T-cell (primary cell): ENCODE data around the gene AFF1. TPM values are rescaled to one million over a fixed set of nuclear protein-coding genes. Genes with fewer than 3 reads are reported as not detected.
A peak's percentile ranks its signal among the peaks of the same experiment; 100 is the strongest.

ENCODE experiments used
- ATAC-seq, 4 experiments: fragments of 200-7000 bp in 3 of 4; fragments of 150-1000 bp in 1 of 4; cut with Tn5 transposase; replicated peaks in 1 of 4; 1 replicate in 3 of 4; 2 replicates in 1 of 4; pipeline ENCODE4 v1.10.0; 2021; ENCODE audit warnings: moderate library complexity in 3 of 4, mild to moderate bottlenecking in 2 of 4, moderate number of reproducible peaks in 1 of 4
- CTCF ChIA-PET, 2 donors: fragments of 300-600 bp; sonication (Branson Sonifier 250); formaldehyde crosslinking; loops; one replicate each; lab custom pipeline; 2022; ENCODE audit warnings: antibody characterized with exemption in 2 of 2; lab: Charles Lee
- POLR2A ChIA-PET, 2 donors: fragments of 300-600 bp; sonication (Branson Sonifier 250); formaldehyde crosslinking; loops; one replicate each; lab custom pipeline; 2022; ENCODE audit warnings: antibody characterized with exemption in 2 of 2; lab: Charles Lee
- DNase-seq, 35 experiments: peaks; one replicate each; pipeline versions ENCODE4 v3.0.0 to v3.0.0-alpha.2; 2013 to 2023
- H3K27ac ChIP-seq: one replicate; pipeline ENCODE4 v1.5.1; 2013; ENCODE audit warnings: low read length
- H3K27me3 ChIP-seq, 2 experiments: replicated peaks in 1 of 2; 1 replicate in 1 of 2; 2 replicates in 1 of 2; pipeline versions ENCODE4 v1.6.1 to v1.7.0; 2013; ENCODE audit warnings: low read length in 1 of 2, mixed read lengths in 1 of 2; ENCODE audit not compliant: control insufficient read depth in 2 of 2, insufficient read depth in 2 of 2; ENCODE audit errors: extremely low read depth in 1 of 2
- H3K36me3 ChIP-seq, 2 donors: 1 replicate in 1 of 2; 2 replicates in 1 of 2; pipeline versions ENCODE4 v1.6.1 to v1.7.0; 2013; ENCODE audit warnings: low read length in 1 of 2; ENCODE audit not compliant: control insufficient read depth in 2 of 2, insufficient read depth in 1 of 2; ENCODE audit errors: extremely low read depth in 1 of 2
- H3K4me1 ChIP-seq, 2 experiments: 1 replicate in 1 of 2; 2 replicates in 1 of 2; pipeline versions ENCODE4 v1.6.1 to v1.7.0; 2013; ENCODE audit warnings: low read length in 2 of 2, mixed read lengths in 1 of 2; ENCODE audit not compliant: insufficient read depth in 2 of 2, control insufficient read depth in 1 of 2; ENCODE audit errors: extremely low read depth in 1 of 2
- H3K4me3 ChIP-seq, 2 donors: 1 replicate in 1 of 2; 2 replicates in 1 of 2; pipeline versions ENCODE4 v1.5.1 to v1.7.0; 2013; ENCODE audit warnings: mild to moderate bottlenecking in 2 of 2, low read length in 1 of 2, moderate library complexity in 1 of 2; ENCODE audit not compliant: control insufficient read depth in 1 of 2; ENCODE audit errors: extremely low read depth in 1 of 2
- H3K9me3 ChIP-seq: 2 replicates; pipeline ENCODE4 v1.7.0; 2013
- H3K27ac Mint-ChIP-seq, 2 donors: one replicate each; pipeline ENCODE4 v1.8.0; 2020 to 2021; ENCODE audit warnings: mild to moderate bottlenecking in 2 of 2, mixed read lengths in 2 of 2
- H3K27me3 Mint-ChIP-seq, 2 donors: one replicate each; pipeline ENCODE4 v1.8.0; 2021 to 2022; ENCODE audit warnings: mixed read lengths in 2 of 2
- H3K36me3 Mint-ChIP-seq: one replicate; pipeline ENCODE4 v1.8.0; 2021; ENCODE audit warnings: mixed read lengths
- H3K4me1 Mint-ChIP-seq, 3 donors: one replicate each; pipeline ENCODE4 v1.8.0; 2020 to 2022; ENCODE audit warnings: mixed read lengths in 3 of 3, mild to moderate bottlenecking in 1 of 3
- H3K4me3 Mint-ChIP-seq, 3 donors: one replicate each; pipeline ENCODE4 v1.8.0; 2020 to 2022; ENCODE audit warnings: mild to moderate bottlenecking in 3 of 3, mixed read lengths in 3 of 3, moderate library complexity in 3 of 3
- H3K9me3 Mint-ChIP-seq, 3 donors: one replicate each; pipeline ENCODE4 v1.8.0; 2020 to 2022; ENCODE audit warnings: mixed read lengths in 3 of 3
- WGBS: methylation state at CpG from one replicate; pipeline ENCODE4 v1.1.5; 2013; ENCODE audit warnings: missing lambda C conversion rate; ENCODE audit not compliant: insufficient coverage; 5-methylcytosine and 5-hydroxymethylcytosine counted together
- total RNA-seq, 35 experiments: library from RNA in 6 of 35; stranded (reverse) in 6 of 35; fragments of 120-200 nt in 1 of 35; gene quantifications; one replicate each; pipeline versions ENCODE4 v1.2.1 to v1.2.4 and lab custom pipeline; 2013 to 2026

AFF1 gene
- total RNA-seq, 5 donors from 2014 or later (not counting 1 experiment from before 2014, with no cell fraction given): 65.3 to 112 (median 93.4) TPM

GRCh38 chr4:87120010-87120409 is 185.2 kb downstream of the AFF1 start:
- H3K27ac Mint-ChIP-seq: peak overlapping the region; percentile 13 to 35
- H3K9me3 Mint-ChIP-seq: no peaks in the 10 kb centered on the region
- 90% methylated on average over 2 of the region's 4 CpGs for WGBS
- H3K36me3 Mint-ChIP-seq: peaks cover 60% of the 10 kb centered on the region
- H3K27me3 Mint-ChIP-seq: no peaks in the 10 kb centered on the region
- H3K4me3 Mint-ChIP-seq: no peak overlapping the region
- Histone ChIP-seq H3K9me3 (no peaks in the 10 kb centered on the region), H3K27ac (no peak overlapping the region), H3K36me3 (peaks cover 4 to 60% of the 10 kb centered on the region in 2 donors), H3K4me3 (no peak overlapping the region), H3K27me3 (no peaks in the 10 kb centered on the region), H3K4me1 (no peaks in the 10 kb centered on the region)
- POLR2A ChIA-PET: interaction anchor here in 1 of 2 donors (0.5 kb wide), 2 partner anchors 30 to 62 kb away, joined by 3 to 9 read pairs; no protein-coding TSS in a partner anchor
- ATAC-seq (no peak), DNase-seq (no peak)
- CTCF ChIA-PET: interaction anchor here in 1 of 2 donors (0.6 kb wide), 1 partner anchor 439 kb away, joined by 4 read pairs; no protein-coding TSS in a partner anchor
- H3K4me1 Mint-ChIP-seq: peaks cover 29 to 32% (median 29%) of the 10 kb centered on the region in 3 donors

GRCh38 chr4:87120411-87121162 is 185.8 kb downstream of the AFF1 start:
- no peak overlapping the region for H3K4me3 Mint-ChIP-seq
- H3K27me3 Mint-ChIP-seq: no peaks in the 10 kb centered on the region
- H3K27ac ChIP-seq: no peak overlapping the region
- no peak overlapping the region for H3K4me3 ChIP-seq
- peaks cover 62% of the 10 kb centered on the region for H3K36me3 Mint-ChIP-seq
- peak overlapping the region; percentile 35 to 64 for H3K27ac Mint-ChIP-seq
- 99% methylated on average over 14 of the region's 18 CpGs for WGBS
- DNase-seq (no peak), ATAC-seq (no peak)
- ChIA-PET POLR2A (interaction anchor here in 1 of 2 donors (0.5 kb wide), 1 partner anchor 61 kb away, joined by 9 read pairs; no protein-coding TSS in a partner anchor), CTCF (no interaction called here)
- H3K27me3 ChIP-seq: no peaks in the 10 kb centered on the region
- no peaks in the 10 kb centered on the region for H3K9me3 Mint-ChIP-seq
- no peaks in the 10 kb centered on the region for H3K9me3 ChIP-seq
- peaks cover 29 to 32% (median 29%) of the 10 kb centered on the region in 3 donors for H3K4me1 Mint-ChIP-seq
- no peaks in the 10 kb centered on the region for H3K4me1 ChIP-seq
- peaks cover 2 to 60% of the 10 kb centered on the region in 2 donors for H3K36me3 ChIP-seq

GRCh38 chr4:87121341-87122065 is 186.7 kb downstream of the AFF1 start:
- Mint-ChIP-seq H3K4me3 (no peak overlapping the region), H3K4me1 (peaks cover 29 to 32% (median 29%) of the 10 kb centered on the region in 3 donors), H3K36me3 (peaks cover 61% of the 10 kb centered on the region), H3K9me3 (no peaks in the 10 kb centered on the region), H3K27ac (peak overlapping the region in 1 of 2 donors; percentile 41), H3K27me3 (no peaks in the 10 kb centered on the region)
- no peak overlapping the region for H3K4me3 ChIP-seq
- H3K27ac ChIP-seq: no peak overlapping the region
- no peaks in the 10 kb centered on the region for H3K4me1 ChIP-seq
- WGBS: 96% methylated on average over 3 of the region's 4 CpGs
- POLR2A ChIA-PET: no interaction called here
- DNase-seq (no peak), ATAC-seq (no peak)
- H3K9me3 ChIP-seq: no peaks in the 10 kb centered on the region
- no peaks in the 10 kb centered on the region for H3K27me3 ChIP-seq
- H3K36me3 ChIP-seq: peaks cover 0 to 59% of the 10 kb centered on the region in 2 donors
- CTCF ChIA-PET: no interaction called here

GRCh38 chr4:87122252-87122651 is 187.4 kb downstream of the AFF1 start:
- H3K4me1 Mint-ChIP-seq: peaks cover 28 to 32% (median 29%) of the 10 kb centered on the region in 3 donors
- H3K9me3 ChIP-seq: no peaks in the 10 kb centered on the region
- H3K4me3 ChIP-seq: no peak overlapping the region
- H3K4me1 ChIP-seq: no peaks in the 10 kb centered on the region
- no peaks in the 10 kb centered on the region for H3K27me3 ChIP-seq
- ChIA-PET CTCF (no interaction called here), POLR2A (no interaction called here)
- H3K36me3 ChIP-seq: peaks cover 5 to 57% of the 10 kb centered on the region in 2 donors
- 100% methylated on average over 3 of the region's 4 CpGs for WGBS
- no peak overlapping the region for H3K4me3 Mint-ChIP-seq
- H3K27me3 Mint-ChIP-seq: no peaks in the 10 kb centered on the region
- H3K27ac ChIP-seq: no peak overlapping the region
- DNase-seq: no peak
- H3K36me3 Mint-ChIP-seq: peaks cover 62% of the 10 kb centered on the region
- H3K9me3 Mint-ChIP-seq: no peaks in the 10 kb centered on the region
- no peak overlapping the region for H3K27ac Mint-ChIP-seq
- no peak for ATAC-seq

- H3K36me3 ChIP-seq: peaks cover 9 to 62% of the 10 kb centered on the region in 2 donors
- POLR2A ChIA-PET: interaction anchor here in 1 of 2 donors (0.6 kb wide), 1 partner anchor 188 kb away, joined by 3 read pairs; no protein-coding TSS in a partner anchor
Observed at GRCh38 chr4:87126056-87126455, 191.2 kb downstream of the AFF1 start.

GRCh38 chr4:87128006-87128705 is 193.3 kb downstream of the AFF1 start:
- CTCF ChIA-PET: no interaction called here
- 100% methylated on average over 1 of the region's 2 CpGs for WGBS
- ATAC-seq: no peak
- H3K4me3 ChIP-seq: no peak overlapping the region
- H3K4me3 Mint-ChIP-seq: no peak overlapping the region
- no peaks in the 10 kb centered on the region for H3K4me1 ChIP-seq
- H3K36me3 ChIP-seq: peaks cover 9 to 75% of the 10 kb centered on the region in 2 donors
- no peaks in the 10 kb centered on the region for H3K4me1 Mint-ChIP-seq
- H3K27me3 Mint-ChIP-seq: no peaks in the 10 kb centered on the region
- no peaks in the 10 kb centered on the region for H3K9me3 ChIP-seq
- no peak overlapping the region for H3K27ac ChIP-seq
- H3K27me3 ChIP-seq: no peaks in the 10 kb centered on the region
- POLR2A ChIA-PET: no interaction called here
- H3K9me3 Mint-ChIP-seq: no peaks in the 10 kb centered on the region
- DNase-seq: no peak
- no peak overlapping the region for H3K27ac Mint-ChIP-seq
- H3K36me3 Mint-ChIP-seq: peaks cover 64% of the 10 kb centered on the region

More at GRCh38 chr4:87126056-87126455, 191.2 kb downstream of the AFF1 start:
- Mint-ChIP-seq H3K27ac (no peak overlapping the region), H3K36me3 (peaks cover 55% of the 10 kb centered on the region), H3K27me3 (no peaks in the 10 kb centered on the region), H3K4me3 (no peak overlapping the region), H3K4me1 (peaks cover 7 to 15% (median 8%) of the 10 kb centered on the region in 3 donors), H3K9me3 (no peaks in the 10 kb centered on the region)
- no peaks in the 10 kb centered on the region for H3K9me3 ChIP-seq
- WGBS: 90% methylated on average over 3 of the region's 9 CpGs
- no peak for ATAC-seq
- CTCF ChIA-PET: interaction anchor here in 1 of 2 donors (0.7 kb wide), 1 partner anchor 30 kb away, joined by 3 read pairs; no protein-coding TSS in a partner anchor
- no peak for DNase-seq
- no peaks in the 10 kb centered on the region for H3K27me3 ChIP-seq
- no peak overlapping the region for H3K27ac ChIP-seq
- no peak overlapping the region for H3K4me3 ChIP-seq
- H3K4me1 ChIP-seq: no peaks in the 10 kb centered on the region
